OCI-LY3 (cell line): ENCODE results near the gene CRYBG1.

Experiments used
- EZH2phosphoT487 ChIP-seq: fragments of 200-600 bp; shearing (Covaris generic); IDR thresholded peaks from 2 replicates; pipeline ENCODE4 v1.6.1; 2018; ENCODE audit warnings: antibody characterized with exemption, mixed run types, low read depth
- TF ChIP-seq, protein P1 (sequence below): fragments of 200-600, 300-600 bp; sonication (generic); IDR thresholded peaks from 2 replicates; pipeline ENCODE4 v1.5.1; 2014; ENCODE audit warnings: antibody characterized with exemption, low read length, low read depth

DNA sequence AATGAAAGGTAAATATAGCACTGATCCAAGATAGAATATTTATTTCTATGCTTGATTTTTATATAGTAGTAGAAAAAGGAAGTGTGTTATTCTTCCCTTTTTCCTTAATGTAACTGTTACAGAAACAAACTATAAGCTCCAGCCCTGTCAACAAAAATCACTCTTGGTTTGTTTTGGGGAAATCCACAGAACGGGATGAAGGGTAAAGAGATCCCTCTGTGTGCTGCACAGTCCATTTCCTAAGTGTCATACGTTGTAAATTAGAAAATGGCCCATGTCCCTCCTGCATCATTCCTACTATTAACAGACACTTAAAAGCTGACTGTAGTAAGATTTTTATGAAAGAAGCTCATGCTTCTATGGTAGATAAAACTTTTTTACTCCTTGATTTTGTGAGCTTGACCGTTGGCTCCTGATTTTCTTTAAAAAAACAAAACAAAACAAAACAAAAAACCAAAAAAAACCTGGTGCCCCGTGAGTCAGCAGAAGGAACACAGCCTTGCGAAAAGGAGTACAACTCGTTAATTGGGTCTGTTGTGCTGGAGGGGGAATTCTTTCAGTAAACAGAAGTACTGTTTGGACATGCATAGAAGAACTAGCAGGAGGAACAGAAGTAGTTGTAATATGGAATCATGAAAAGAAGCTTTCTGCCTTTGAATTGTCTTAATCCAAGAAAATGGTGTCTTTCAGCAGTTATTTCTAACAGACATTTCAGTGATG lies 201.3 kb downstream of the CRYBG1 start:
- TF ChIP-seq, protein P1, sequence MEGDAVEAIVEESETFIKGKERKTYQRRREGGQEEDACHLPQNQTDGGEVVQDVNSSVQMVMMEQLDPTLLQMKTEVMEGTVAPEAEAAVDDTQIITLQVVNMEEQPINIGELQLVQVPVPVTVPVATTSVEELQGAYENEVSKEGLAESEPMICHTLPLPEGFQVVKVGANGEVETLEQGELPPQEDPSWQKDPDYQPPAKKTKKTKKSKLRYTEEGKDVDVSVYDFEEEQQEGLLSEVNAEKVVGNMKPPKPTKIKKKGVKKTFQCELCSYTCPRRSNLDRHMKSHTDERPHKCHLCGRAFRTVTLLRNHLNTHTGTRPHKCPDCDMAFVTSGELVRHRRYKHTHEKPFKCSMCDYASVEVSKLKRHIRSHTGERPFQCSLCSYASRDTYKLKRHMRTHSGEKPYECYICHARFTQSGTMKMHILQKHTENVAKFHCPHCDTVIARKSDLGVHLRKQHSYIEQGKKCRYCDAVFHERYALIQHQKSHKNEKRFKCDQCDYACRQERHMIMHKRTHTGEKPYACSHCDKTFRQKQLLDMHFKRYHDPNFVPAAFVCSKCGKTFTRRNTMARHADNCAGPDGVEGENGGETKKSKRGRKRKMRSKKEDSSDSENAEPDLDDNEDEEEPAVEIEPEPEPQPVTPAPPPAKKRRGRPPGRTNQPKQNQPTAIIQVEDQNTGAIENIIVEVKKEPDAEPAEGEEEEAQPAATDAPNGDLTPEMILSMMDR = no peak
- no peak for TF ChIP-seq EZH2phosphoT487
